Muscle layer of duodenum (tissue), 2 donors: ENCODE measurements around the gene PARP4.
"Not testable (repeated sequence)": the region's sequence is repeated elsewhere in the genome, so short reads cannot be mapped to it uniquely, and the experiment has no call there.

Experiments
- H3K27ac ChIP-seq: one replicate; pipeline ENCODE4 v1.7.0; 2013; ENCODE audit warnings: mild to moderate bottlenecking, low read length
- H3K27me3 ChIP-seq: one replicate; pipeline ENCODE4 v1.7.0; 2013; ENCODE audit warnings: low read depth, mild to moderate bottlenecking, control low read depth, low read length
- H3K36me3 ChIP-seq, 2 donors: one replicate each; pipeline ENCODE4 v1.7.0; 2013; ENCODE audit warnings: low read length in 2 of 2, control low read depth in 1 of 2, mild to moderate bottlenecking in 1 of 2; ENCODE audit not compliant: insufficient read depth in 2 of 2, control insufficient read depth in 1 of 2
- H3K4me1 ChIP-seq, 2 donors: one replicate each; pipeline ENCODE4 v1.7.0; 2013; ENCODE audit warnings: low read length in 2 of 2, mild to moderate bottlenecking in 2 of 2, control low read depth in 1 of 2, moderate library complexity in 1 of 2; ENCODE audit not compliant: insufficient read depth in 2 of 2, control insufficient read depth in 1 of 2
- H3K4me3 ChIP-seq, 2 donors: one replicate each; pipeline ENCODE4 v1.7.0; 2013; ENCODE audit warnings: low read length in 2 of 2, low read depth in 1 of 2, mild to moderate bottlenecking in 1 of 2
- H3K9me3 ChIP-seq, 2 donors: one replicate each; pipeline ENCODE4 v1.7.0; 2013; ENCODE audit warnings: low read length in 2 of 2, control low read depth in 1 of 2, mild to moderate bottlenecking in 1 of 2; ENCODE audit not compliant: control insufficient read depth in 1 of 2
- donor health status: healthy.

Gene PARP4

GRCh38 chr13:24503379-24503696 is 9.2 kb downstream of the PARP4 start:
- Histone ChIP-seq H3K36me3 (peaks cover 9 to 10% of the 10 kb centered on the region in 2 donors), H3K27me3 (no peaks in the 10 kb centered on the region), H3K9me3 (no peaks in the 10 kb centered on the region), H3K4me3 (no peak overlapping the region), H3K27ac (no peak overlapping the region), H3K4me1 (no peaks in the 10 kb centered on the region)

- peaks cover 12% of the 10 kb centered on the region in 2 donors for H3K36me3 ChIP-seq
- H3K27ac ChIP-seq, result no peak overlapping the region
- no peaks in the 10 kb centered on the region for H3K27me3 ChIP-seq
- no peaks in the 10 kb centered on the region for H3K4me1 ChIP-seq
- no peak overlapping the region for H3K4me3 ChIP-seq
- no peaks in the 10 kb centered on the region for H3K9me3 ChIP-seq
These were observed 9.8 kb downstream of the PARP4 start for GRCh38 chr13:24502533-24503378.

GRCh38 chr13:24500977-24501376 is 11.6 kb downstream of the PARP4 start:
- Histone ChIP-seq H3K27me3 (no peaks in the 10 kb centered on the region), H3K9me3 (no peaks in the 10 kb centered on the region), H3K4me1 (no peaks in the 10 kb centered on the region), H3K4me3 (no peak overlapping the region), H3K27ac (no peak overlapping the region), H3K36me3 (peaks cover 22 to 28% of the 10 kb centered on the region in 2 donors)

GRCh38 chr13:24497742-24498141 is 14.8 kb downstream of the PARP4 start:
- H3K4me3 ChIP-seq, result no peak overlapping the region
- no peaks in the 10 kb centered on the region for H3K9me3 ChIP-seq
- H3K4me1 ChIP-seq, result no peaks in the 10 kb centered on the region
- no peak overlapping the region for H3K27ac ChIP-seq
- no peaks in the 10 kb centered on the region for H3K27me3 ChIP-seq
- peaks cover 48% of the 10 kb centered on the region in 2 donors for H3K36me3 ChIP-seq

GRCh38 chr13:24496295-24496694 is 16.3 kb downstream of the PARP4 start:
- H3K36me3 ChIP-seq, result peaks cover 59 to 61% of the 10 kb centered on the region in 2 donors
- H3K4me3 ChIP-seq, H3K9me3 ChIP-seq, H3K4me1 ChIP-seq, H3K27ac ChIP-seq, H3K27me3 ChIP-seq: not testable (repeated sequence)

DNA sequence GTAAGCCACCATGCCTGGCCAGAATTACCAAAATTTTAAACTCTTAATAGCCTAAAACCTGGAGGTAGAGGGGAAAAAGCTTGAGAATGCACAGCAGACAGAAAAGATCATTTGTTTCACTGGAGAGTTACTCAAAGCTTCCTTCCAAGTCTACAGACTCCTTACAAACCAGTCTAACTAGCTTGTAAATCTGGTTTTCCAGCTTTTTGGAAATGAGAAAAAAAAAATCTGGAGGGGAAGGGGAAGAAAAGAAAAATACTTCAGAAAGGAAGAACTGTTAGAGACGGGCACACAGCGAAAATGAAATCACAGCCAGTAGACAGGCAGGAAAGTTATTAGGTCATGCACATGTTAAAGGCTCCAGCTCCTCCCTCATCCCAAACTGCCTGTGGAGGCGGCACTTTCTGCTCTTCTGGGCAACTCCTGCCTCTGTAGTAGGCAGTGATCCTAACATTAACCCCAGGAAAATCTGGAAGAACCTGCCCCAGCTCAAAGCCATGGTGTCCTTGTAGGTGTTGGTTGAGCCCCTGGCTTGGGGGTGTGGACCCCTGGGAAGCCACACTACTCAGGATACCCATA is 17.3 kb downstream of the PARP4 start:
- Histone ChIP-seq H3K4me1 (no peaks in the 10 kb centered on the region), H3K9me3 (no peaks in the 10 kb centered on the region), H3K27ac (no peak overlapping the region), H3K4me3 (no peak overlapping the region), H3K36me3 (peaks cover 58 to 71% of the 10 kb centered on the region in 2 donors), H3K27me3 (no peaks in the 10 kb centered on the region)

DNA sequence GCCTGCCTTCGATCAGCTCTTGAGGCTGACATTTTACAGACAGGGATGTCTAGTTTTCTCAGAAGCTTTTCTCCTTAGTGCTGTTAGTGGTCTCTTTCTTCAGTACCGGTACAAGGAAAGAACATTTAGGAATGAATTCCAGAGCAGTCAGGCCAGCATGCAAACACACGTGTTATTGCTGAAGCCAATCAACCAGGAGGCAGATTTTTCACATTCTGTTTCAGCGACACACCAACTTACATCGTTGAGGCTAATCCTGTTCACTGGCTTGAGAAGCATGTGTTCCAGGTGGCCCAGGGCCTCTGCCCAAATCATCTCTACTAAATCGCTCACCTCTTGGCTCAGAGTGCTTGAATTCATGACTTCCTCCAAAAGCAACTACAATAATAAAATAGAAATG is 19.2 kb downstream of the PARP4 start:
- H3K9me3 ChIP-seq, result no peaks in the 10 kb centered on the region
- H3K27ac ChIP-seq, result no peak overlapping the region
- H3K4me1 ChIP-seq, result no peaks in the 10 kb centered on the region
- no peak overlapping the region for H3K4me3 ChIP-seq
- peaks cover 66 to 90% of the 10 kb centered on the region in 2 donors for H3K36me3 ChIP-seq
- H3K27me3 ChIP-seq, result no peaks in the 10 kb centered on the region

DNA sequence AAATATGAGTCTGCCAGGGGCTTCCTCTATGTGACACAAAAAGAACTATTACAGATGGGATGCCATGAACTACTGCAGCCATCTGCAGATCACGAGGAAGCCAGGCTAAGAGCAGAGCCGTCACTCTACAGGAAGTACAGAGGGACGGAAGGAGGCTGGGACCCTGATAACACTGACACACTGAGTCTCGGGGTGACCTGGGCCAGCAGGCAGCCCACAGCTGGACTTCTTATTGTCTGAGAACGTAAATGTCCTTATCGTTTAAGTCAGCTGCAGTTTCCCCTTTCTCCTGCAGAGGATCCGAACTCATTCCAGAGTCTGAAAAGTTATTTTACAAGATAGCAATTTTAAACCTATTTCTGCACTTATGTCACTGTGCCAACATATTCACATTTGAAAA is 20.7 kb downstream of the PARP4 start:
- Histone ChIP-seq H3K4me1 (no peaks in the 10 kb centered on the region), H3K36me3 (peaks cover 54 to 86% of the 10 kb centered on the region in 2 donors)

GRCh38 chr13:24489721-24490120 is 22.9 kb downstream of the PARP4 start:
- H3K36me3 ChIP-seq, result peaks cover 46 to 68% of the 10 kb centered on the region in 2 donors

More for the DNA sequence above, 20.7 kb downstream of the PARP4 start:
- Histone ChIP-seq H3K4me3 (no peak overlapping the region), H3K27me3 (no peaks in the 10 kb centered on the region), H3K27ac (no peak overlapping the region), H3K9me3 (no peaks in the 10 kb centered on the region)

DNA sequence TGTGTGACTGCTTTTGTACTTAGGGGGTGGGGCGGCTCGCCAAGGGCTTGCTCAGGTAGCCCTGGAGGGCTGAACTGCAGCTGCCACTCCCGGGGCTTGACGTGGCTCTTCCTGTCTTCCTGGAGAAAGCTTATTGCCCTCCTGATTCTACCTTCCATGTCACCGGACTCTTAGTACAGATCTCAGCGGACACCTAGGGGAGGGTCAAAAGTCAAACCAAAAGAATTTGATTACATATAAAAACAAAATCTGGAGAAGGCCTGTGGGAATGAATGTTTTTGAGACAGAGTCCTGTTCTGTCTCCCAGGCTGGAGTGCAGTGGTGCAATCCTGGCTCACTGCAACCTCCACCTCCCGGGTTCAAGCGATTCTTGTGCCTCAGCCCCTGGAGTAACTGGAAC is 24.5 kb downstream of the PARP4 start:
- not testable (repeated sequence) for H3K27ac ChIP-seq, H3K4me3 ChIP-seq, H3K9me3 ChIP-seq, H3K27me3 ChIP-seq, H3K4me1 ChIP-seq
- H3K36me3 ChIP-seq, result peaks cover 37 to 66% of the 10 kb centered on the region in 2 donors

More at GRCh38 chr13:24489721-24490120, 22.9 kb downstream of the PARP4 start:
- Histone ChIP-seq H3K27ac (no peak overlapping the region), H3K4me1 (no peaks in the 10 kb centered on the region), H3K4me3 (no peak overlapping the region), H3K27me3 (no peaks in the 10 kb centered on the region), H3K9me3 (no peaks in the 10 kb centered on the region)

DNA sequence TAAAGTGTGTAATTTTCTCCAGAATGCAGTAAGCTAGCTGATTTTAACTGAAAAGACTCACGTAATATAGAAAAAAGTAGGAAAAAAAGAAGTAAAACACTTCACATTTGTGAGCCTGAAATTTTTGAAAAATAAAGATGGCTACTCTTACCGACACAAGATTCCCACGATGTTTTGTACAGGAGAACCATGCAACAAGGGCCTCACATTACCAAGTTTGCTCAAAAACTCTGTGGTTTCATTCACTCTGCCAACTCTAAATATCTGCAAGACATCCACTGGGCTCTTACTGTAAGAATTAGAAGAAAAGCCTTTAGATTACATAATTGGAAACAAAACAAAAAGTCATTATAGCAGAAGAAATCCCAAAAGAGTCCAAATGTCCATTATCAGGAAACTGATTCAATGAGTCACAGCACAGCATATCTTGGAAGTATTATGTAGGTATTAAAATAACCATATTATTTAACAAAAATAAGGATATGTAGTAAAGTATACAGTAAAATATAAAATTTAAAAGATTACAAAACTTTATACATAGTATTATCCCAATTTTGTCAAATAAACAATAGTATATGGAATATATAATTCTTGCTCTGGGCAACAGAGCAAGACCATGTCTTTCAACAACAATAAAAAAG is 26.4 kb downstream of the PARP4 start:
- peaks cover 23 to 66% of the 10 kb centered on the region in 2 donors for H3K36me3 ChIP-seq

More for the DNA sequence above, 26.4 kb downstream of the PARP4 start:
- not testable (repeated sequence) for H3K9me3 ChIP-seq, H3K27ac ChIP-seq, H3K4me1 ChIP-seq, H3K27me3 ChIP-seq, H3K4me3 ChIP-seq
